Tibial artery (tissue), 4 donors: ENCODE results near the gene GDAP2.

ENCODE experiments used
- DNase-seq, 2 donors: peaks; one replicate each; pipeline ENCODE4 v3.0.0-alpha.2; 2019
- H3K27ac ChIP-seq, 2 donors: fragments of 200-600 bp; sonication (generic) in 1 of 2; 1 replicate in 1 of 2; 2 replicates in 1 of 2; pipeline ENCODE4 v1.5.1; 2018 to 2019; ENCODE audit warnings: mild to moderate bottlenecking in 1 of 2
- H3K27me3 ChIP-seq, 2 donors: fragments of 200-600 bp; sonication (generic) in 1 of 2; one replicate each; pipeline versions ENCODE4 v1.5.1 to v1.6.0; 2016 to 2019
- H3K36me3 ChIP-seq, 3 donors: fragments of 200-600 bp; sonication (generic) in 2 of 3; one replicate each; pipeline ENCODE4 v1.5.1; 2016 to 2019; ENCODE audit warnings: mild to moderate bottlenecking in 2 of 3
- H3K4me1 ChIP-seq, 4 donors: fragments of 200-600 bp; sonication (generic) in 2 of 4; 1 replicate in 3 of 4; 2 replicates in 1 of 4; pipeline ENCODE4 v1.5.1; 2016 to 2019
- H3K4me3 ChIP-seq, 2 donors: fragments of 200-600 bp; sonication (generic) in 1 of 2; 1 replicate in 1 of 2; 2 replicates in 1 of 2; pipeline ENCODE4 v1.5.1; 2018 to 2019; ENCODE audit warnings: mild to moderate bottlenecking in 2 of 2
- H3K9me3 ChIP-seq, 3 donors: fragments of 200-600 bp; sonication (generic) in 1 of 3; one replicate each; pipeline ENCODE4 v1.5.1; 2016 to 2019
- intact Hi-C: fragments of 100-400 bp; cut with DNase I; formaldehyde crosslinking; loops from one replicate; pipeline ENCODE4 v1.15.0; 2023; ENCODE audit warnings: low total_unique reads
- TF ChIP-seq, protein P1 (sequence below), 2 experiments: fragments of 200-600 bp in 1 of 2; fragments of 450-650 bp in 1 of 2; IDR thresholded peaks; one replicate each; pipeline ENCODE4 v1.5.1; 2017 to 2019; ENCODE audit warnings: antibody characterized with exemption in 2 of 2, mild to moderate bottlenecking in 1 of 2, moderate library complexity in 1 of 2

GDAP2 gene

DNA sequence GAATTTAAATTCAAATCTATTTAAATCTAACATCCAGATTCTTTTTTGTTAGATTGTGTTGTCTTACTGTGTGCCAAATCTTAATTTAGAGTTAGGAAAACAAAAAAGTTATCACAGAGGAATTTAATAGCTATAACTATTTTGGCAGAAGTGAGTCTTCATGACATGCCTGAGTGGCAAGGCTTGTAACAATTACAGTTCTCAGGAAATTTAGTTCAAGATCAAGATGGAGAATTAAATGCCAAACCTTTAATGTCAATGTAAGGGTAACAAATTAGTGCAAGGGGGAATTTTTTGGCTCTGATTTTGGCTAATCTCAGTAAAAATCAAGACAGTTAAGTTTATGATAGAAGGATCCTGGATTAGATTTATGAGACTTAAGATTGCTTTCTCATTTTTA, 58.4 kb downstream of the GDAP2 start:
- H3K9me3 ChIP-seq = peaks cover 0 to 13% (median 6%) of the 10 kb centered on the region in 3 donors
- no peaks in the 10 kb centered on the region for H3K27me3 ChIP-seq
- intact Hi-C loops = no loop called here
- no peak overlapping the region for H3K4me3 ChIP-seq
- peaks cover 46 to 68% (median 59%) of the 10 kb centered on the region in 3 donors for H3K36me3 ChIP-seq
- H3K4me1 ChIP-seq = peaks cover 0 to 15% (median 0%) of the 10 kb centered on the region in 4 donors
- no peak for DNase-seq
- H3K27ac ChIP-seq = peak overlapping the region in 1 of 2 donors; percentile 45
- TF ChIP-seq, protein P1, sequence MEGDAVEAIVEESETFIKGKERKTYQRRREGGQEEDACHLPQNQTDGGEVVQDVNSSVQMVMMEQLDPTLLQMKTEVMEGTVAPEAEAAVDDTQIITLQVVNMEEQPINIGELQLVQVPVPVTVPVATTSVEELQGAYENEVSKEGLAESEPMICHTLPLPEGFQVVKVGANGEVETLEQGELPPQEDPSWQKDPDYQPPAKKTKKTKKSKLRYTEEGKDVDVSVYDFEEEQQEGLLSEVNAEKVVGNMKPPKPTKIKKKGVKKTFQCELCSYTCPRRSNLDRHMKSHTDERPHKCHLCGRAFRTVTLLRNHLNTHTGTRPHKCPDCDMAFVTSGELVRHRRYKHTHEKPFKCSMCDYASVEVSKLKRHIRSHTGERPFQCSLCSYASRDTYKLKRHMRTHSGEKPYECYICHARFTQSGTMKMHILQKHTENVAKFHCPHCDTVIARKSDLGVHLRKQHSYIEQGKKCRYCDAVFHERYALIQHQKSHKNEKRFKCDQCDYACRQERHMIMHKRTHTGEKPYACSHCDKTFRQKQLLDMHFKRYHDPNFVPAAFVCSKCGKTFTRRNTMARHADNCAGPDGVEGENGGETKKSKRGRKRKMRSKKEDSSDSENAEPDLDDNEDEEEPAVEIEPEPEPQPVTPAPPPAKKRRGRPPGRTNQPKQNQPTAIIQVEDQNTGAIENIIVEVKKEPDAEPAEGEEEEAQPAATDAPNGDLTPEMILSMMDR (IDR thresholded peaks at IDR 0.05) = no peak

DNA sequence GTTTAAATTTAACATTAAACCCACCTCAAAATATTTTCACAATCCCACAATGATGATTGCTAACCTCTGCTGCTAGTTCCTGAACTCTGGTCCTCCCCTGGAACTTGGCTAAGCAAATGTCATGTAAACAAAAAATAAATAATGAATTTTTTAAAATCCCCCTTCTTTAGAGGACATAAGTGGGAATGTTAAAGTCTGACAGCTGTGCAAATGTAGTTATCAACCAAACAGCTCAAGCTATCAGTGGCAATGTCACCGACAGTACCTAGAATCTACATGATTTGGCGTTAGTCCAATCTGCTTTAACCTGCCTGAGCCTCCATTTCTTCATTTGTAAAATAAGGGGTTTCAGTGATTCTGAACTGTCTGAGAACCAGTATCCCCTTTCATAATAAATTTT, 67.7 kb downstream of the GDAP2 start:
- Histone ChIP-seq H3K4me3 (no peak overlapping the region), H3K27ac (no peak overlapping the region), H3K4me1 (peaks cover 0 to 9% (median 0%) of the 10 kb centered on the region in 4 donors), H3K9me3 (no peaks in the 10 kb centered on the region), H3K36me3 (peaks cover 20 to 23% (median 22%) of the 10 kb centered on the region in 3 donors), H3K27me3 (no peaks in the 10 kb centered on the region)
- TF ChIP-seq, protein P1 (IDR thresholded peaks at IDR 0.05) = no peak
- intact Hi-C loops = no loop called here
- DNase-seq = no peak

DNA sequence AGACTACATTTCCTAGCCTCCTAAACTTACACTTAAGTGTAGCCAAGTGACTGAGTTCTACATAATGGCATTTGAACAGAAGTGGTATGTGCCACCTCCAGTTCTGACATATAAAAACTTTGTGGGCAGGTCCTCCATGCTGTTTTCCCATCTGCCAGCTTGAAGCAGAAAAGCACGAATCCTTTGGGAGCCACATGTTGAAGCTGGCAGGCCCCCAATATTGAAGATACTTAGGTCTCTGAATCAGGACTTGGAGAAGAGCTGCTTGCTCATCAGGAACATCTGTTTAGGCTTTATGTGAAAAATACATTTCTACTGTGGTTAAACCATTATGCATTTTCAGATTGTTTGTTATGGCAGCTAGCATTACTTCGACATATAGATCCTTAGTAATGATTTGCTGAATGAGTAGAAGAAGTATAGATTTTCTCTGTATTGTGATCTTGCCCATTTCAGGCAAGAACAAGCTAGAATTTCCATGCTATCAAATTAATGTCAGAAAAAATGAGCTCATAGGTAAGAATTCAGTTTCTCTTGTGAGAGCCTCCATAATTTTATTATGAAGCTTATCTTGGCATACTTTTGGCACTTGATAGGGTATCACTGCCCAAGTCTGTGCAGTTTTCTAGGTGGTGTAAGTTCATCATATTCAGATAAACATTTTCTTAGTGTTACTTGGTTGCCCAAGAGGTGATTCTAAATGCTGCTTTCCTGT, 68.4 kb downstream of the GDAP2 start:
- Histone ChIP-seq H3K27ac (no peak overlapping the region), H3K9me3 (no peaks in the 10 kb centered on the region), H3K4me1 (peaks cover 0 to 9% (median 0%) of the 10 kb centered on the region in 4 donors), H3K36me3 (peaks cover 13 to 18% (median 16%) of the 10 kb centered on the region in 3 donors), H3K27me3 (no peaks in the 10 kb centered on the region), H3K4me3 (no peak overlapping the region)
- intact Hi-C loops = no loop called here
- no peak for DNase-seq
- TF ChIP-seq, protein P1 (IDR thresholded peaks at IDR 0.05) = no peak

DNA sequence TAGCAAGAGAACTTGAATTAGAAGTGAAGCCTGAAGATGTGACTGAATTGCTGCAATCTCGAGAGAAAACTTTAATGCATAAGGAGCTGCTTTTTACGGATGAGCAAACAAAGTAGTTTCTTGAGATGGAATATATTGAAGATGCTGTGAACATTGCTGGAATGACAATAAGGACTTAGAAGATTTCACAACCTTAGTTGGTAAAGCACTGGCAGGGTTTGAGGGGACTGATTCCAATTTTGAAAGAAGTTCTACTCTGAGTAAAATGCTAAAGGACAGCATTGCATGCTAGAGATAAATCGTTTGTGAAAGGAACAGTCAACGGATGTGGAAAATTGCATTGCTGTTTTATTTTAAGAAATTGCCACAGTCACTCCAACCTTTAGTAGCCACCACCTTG, 69.5 kb downstream of the GDAP2 start:
- intact Hi-C loops = no loop called here
- DNase-seq = no peak
- no peaks in the 10 kb centered on the region for H3K9me3 ChIP-seq
- no peak overlapping the region for H3K27ac ChIP-seq
- H3K4me1 ChIP-seq = peaks cover 0 to 9% (median 0%) of the 10 kb centered on the region in 4 donors
- H3K27me3 ChIP-seq = no peaks in the 10 kb centered on the region
- peaks cover 4 to 12% (median 10%) of the 10 kb centered on the region in 3 donors for H3K36me3 ChIP-seq
- H3K4me3 ChIP-seq = no peak overlapping the region
- TF ChIP-seq, protein P1 (IDR thresholded peaks at IDR 0.05) = no peak

DNA sequence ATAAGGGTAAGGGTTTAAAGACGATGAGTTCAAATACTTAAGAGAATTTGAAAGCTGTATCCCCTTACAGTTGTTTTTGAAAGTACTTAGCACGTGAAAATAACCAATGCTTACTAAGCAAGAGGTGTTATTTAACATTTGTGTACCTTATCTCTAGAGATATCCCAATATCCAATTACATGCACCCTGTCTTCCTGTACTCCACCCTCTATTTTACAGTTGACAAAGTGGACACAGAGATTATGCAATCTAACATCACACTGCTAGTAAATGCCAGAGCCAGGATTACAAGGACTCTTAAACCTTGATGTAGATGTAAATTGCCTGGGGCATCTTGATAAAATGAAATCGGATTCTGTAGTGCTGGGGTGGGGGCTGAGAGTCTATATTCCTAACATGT, 72.0 kb downstream of the GDAP2 start:
- H3K27ac ChIP-seq = no peak overlapping the region
- no peak for DNase-seq
- intact Hi-C loops = no loop called here
- no peaks in the 10 kb centered on the region for H3K27me3 ChIP-seq
- TF ChIP-seq, protein P1 (IDR thresholded peaks at IDR 0.05) = no peak
- peaks cover 0 to 9% (median 0%) of the 10 kb centered on the region in 4 donors for H3K4me1 ChIP-seq
- H3K9me3 ChIP-seq = no peaks in the 10 kb centered on the region
- no peak overlapping the region for H3K4me3 ChIP-seq
- peaks cover 0 to 9% (median 9%) of the 10 kb centered on the region in 3 donors for H3K36me3 ChIP-seq
